CD4-positive, alpha-beta T cell treated with Interleukin-4 for 4 hours (primary cell): ENCODE measurements around the gene PIK3R1.
"Not testable (repeated sequence)": the region's sequence is repeated elsewhere in the genome, so short reads cannot be mapped to it uniquely, and the experiment has no call there.

Experiments used
- DNase-seq: peaks from one replicate; pipeline ENCODE4 v3.0.0-alpha.2; 2020

Gene PIK3R1

DNA sequence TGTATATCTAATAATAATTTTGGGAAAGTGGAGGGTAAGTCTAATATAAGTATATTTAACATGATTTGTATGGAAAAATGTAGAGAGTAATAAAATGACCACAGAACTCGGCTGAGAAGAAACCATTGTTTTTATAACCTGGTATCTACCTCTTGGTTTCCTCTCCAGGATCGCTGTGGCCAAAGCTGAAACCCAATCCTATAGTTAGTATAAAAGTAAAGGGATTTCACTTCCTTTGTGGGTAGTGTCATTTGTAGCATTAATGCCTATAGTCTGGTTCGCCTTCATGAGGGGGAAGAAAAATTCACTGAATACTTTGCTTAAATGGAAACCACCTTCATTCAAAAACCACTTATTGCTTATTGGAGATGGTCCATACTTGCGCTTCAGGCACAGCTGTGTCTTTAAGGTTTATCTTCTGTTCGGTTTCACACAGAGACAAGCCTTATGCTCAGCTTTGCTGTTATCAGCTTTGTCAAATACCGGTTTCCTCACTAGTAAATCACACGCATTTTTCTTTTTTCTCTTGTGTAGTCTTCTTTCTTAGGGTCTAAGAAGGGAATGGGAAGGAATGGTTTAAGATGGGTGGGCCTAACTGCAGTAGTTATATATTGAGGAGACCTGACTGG is 12.1 kb downstream of the PIK3R1 start:
- DNase-seq, result no peak

DNA sequence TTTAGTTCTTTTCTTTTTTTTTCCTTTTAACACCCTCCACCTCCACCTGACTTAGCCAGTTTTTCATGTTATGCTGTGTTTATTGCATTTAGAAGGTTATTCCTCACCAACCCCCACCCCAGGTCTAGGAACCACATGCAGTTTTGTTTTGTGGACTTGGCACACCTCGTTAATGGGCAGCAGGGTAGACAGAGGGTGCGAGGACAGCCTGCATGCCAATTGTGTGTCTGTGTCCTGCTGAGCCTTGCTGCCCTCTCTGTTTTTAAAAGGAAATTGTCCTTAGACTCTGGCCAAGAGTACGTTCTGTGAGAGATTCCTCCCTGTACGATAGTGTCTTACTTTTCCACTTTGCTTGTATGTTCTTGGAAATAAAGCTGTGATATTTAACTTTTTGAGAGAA is 13.9 kb downstream of the PIK3R1 start:
- no peak for DNase-seq

DNA sequence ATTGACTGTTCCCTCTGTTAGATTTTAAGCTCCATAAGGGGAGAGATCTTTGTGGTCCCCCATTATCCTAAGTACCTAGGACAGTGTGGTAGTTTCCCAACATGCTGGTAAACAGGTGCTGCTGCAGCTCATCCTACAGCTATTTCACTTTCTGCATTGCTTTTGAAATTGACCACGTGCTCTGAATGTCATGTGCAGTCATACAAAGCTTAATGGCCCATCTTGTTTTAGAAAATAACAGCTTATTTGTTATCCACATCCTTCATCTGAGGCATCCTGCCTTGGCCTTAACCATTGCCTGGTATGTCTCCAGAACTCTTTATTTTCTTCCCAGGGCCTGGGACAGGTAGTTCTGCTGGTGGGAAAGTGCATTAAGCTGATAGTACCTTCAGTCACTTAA is 14.7 kb downstream of the PIK3R1 start:
- no peak for DNase-seq

DNA sequence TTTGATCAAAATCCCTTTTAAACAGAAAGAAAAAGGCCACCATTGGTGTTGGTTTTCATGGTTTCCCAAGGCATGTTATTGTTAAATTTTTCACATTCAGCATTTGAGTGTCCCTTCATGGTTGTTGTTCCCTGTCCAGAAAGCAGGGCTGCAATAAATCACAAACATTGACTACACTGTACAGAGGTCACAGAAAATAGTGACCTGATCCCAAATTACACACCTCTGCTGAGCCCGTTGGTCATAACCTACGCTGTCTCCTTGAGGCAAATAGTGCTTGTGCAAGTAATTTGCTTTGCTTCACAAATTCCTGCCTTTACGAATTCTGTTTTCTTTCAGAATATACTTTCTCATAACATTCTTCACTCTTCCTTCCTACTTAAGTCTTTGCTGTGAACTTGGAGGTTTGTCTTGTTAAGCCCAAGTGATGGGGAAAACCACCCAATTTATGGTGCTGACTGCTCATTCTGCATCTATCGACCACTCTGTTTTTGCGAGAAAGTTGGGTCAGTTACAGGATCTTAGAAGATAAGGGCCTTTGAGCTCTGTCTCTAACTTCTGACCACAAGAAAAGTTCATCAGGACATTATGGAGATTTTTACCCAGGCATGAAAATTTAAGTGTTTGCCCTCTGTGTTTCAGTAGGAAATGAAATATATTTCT is 16.0 kb downstream of the PIK3R1 start:
- no peak for DNase-seq

DNA sequence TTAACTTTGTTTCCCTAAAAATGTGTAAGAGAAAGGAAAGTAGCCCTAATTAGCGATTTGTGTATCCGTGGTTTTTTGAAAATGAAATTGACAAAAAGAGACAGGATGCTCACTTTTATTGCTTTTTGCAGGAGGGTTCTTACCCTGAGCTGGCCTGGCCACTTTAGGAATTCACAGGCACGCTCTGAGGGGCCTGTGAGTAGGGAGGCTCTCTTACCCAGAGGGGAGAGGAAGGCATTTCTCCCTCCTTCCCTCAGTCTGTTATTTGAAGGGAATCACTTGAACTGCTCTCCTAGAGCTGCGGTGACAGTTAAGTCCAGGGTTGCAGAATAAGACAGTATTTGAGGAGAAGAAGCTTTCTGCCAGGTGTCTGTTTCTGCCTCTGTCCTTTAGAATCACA is 16.7 kb downstream of the PIK3R1 start:
- DNase-seq, result no peak

DNA sequence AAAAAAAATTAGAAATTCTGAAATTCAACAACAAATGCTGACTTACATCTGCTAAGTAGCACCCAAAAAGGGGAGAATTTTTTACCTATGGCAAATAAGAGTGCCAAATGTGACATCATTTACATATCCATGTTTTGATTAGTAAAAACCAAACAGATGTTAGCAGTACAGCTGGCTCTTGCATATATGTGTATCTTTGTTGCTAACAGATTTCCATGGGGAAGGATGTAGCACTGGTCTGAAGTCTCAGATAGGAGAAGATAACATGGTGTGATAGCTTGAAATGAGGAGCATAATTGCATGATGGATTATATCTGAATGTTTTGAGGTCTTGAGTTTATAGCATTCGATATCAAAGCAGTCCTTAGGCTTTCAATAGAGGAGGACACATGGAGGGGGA is 17.5 kb downstream of the PIK3R1 start:
- no peak for DNase-seq

DNA sequence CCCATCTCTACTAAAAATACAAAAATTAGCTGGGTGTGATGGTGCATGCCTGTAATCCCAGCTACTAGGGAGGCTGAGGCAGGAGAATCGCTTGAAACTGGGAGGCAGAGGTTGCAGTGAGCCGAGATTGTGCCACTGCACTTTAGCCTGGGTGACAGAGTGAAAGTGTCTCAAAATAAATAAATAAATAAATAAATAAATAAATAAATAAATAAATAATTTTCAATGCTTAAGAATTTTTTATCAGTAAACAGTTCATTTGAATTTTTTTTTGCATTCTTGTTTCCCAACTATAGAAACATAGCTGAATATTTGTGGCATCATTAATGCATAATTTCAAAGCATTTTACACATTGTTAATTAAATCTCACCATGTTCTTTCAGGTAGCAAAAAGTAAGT is 19.7 kb downstream of the PIK3R1 start:
- not testable (repeated sequence) for DNase-seq

DNA sequence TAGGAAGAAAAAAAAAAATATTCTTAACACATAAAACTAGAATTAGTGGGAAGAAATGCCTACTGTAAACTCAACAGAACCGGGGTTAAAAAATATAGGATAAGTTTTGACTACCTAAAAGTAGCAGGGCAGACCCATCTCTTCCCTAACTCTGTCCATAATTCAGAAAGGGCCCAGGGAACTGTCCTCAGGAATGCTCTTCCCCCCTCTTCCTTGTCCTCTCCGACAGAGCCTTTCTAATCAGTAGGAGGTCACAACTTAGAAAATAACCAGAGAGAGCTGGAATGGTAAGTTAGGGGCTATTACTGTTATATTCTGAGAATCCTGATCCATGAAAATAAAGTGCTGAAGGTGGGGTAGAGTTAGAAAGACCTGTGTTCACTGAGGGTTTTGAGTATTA is 22.2 kb downstream of the PIK3R1 start:
- DNase-seq, result no peak

DNA sequence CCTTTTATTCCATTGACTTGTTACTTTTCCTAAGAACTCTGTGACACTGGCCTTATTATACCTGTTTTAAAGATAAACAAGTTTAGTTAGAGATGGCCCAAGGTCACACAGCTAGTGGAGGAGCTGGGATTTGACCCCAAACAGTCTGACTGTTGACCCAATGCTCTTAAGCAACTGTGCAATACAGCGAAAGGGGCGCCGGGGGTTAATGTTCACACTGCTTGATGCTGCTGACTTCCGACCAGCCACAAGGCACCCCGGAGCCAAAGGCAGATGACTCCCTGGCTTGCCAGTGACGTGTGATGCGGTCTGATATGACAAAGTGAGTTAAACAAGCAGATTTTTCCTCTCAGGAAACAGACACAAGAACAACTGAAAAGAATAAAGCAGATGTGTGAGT is 23.9 kb downstream of the PIK3R1 start:
- peak; percentile 76 for DNase-seq

DNA sequence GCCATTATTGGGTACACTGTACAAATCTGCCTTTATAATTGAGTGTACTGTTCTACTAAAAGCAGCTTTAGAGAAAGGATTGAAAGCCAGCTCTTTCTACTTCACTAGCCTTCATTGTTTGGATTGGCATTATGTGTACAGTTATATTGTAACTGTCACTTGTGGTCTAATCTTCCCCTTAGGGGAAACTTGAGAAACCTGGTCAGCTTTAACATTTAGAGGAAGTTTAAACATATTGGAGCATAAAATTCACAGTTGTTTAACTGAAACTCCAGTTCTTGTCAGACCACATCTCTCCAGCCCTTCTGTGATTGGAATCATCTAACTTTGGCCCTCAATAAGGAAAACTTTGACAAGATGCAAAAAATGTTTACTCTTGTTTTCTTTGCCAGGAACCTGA is 24.6 kb downstream of the PIK3R1 start:
- no peak for DNase-seq

DNA sequence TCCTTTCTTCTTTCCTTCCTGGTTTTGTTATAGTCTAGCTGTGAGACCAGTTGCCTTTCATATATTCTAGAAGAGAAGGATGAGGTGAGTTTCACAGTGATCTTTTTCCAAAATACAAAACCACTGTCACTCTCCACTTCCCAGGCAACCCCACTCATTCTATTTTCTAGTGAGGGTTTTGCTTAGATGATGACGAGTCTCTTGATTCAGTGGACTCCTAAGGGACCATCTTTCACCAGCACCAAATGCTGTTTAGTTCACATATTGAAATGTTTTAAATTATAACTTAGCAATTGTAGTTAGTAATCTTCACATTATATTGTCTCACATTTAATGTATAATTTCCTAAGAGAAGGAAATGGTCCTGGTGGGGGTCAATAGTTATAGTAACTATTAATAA is 25.2 kb downstream of the PIK3R1 start:
- no peak for DNase-seq

DNA sequence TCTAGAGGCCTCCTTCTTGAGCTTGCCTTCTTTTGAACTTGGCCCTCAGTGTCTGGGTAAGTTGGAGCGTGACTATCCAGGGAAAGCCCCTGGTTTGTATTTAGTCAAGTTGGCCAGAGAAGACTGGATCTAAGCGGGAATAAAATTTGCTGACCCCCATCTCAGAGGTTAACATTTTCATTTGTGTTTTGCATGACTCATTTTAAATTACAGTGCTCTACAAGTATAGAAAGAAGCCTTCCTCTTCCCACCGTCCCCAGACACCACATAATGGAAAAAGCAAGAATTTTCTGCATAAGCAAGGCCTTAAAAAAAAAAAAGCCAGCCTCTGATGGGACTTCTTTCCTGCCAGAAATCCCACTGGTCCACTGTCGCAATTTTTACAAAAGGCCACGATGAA is 27.2 kb downstream of the PIK3R1 start:
- no peak for DNase-seq

DNA sequence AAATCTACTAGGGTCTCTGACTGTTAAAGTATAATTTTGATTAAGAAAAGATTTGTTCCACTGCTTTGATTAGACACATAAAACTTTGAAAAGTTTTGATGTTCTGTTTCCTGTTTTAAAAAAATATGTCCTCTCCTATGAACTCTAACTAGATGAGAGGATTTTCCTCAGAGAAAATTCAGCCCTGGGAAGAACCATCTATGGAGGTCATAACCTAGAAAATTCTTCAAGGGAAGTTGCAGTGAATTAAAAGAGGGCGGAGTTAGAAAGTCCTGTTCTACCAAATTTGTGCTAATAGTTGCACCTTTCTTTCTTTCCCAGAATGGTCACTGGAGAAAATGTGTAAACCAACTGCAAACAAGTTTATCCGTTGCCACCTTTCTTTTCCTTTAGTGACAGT is 27.7 kb downstream of the PIK3R1 start:
- no peak for DNase-seq

DNA sequence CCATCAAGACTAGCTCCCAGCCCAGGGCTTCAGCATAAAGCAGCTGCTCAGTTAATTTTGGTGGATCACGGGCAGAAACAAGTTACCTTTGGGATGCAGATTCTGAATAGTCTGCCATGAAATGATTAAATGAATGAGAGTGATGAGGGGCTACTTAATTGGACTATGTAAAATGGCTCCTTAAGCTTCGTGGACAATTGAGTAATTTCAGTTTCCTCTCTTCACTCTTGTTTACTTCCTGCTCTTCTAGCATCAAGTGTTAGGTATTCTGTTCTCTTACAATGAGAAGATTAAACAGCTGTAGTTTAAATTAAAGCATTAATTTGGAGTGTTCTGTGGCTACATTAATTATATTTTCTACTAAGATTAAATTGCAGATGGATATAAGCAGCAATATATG is 28.1 kb downstream of the PIK3R1 start:
- peak; percentile 33 for DNase-seq

DNA sequence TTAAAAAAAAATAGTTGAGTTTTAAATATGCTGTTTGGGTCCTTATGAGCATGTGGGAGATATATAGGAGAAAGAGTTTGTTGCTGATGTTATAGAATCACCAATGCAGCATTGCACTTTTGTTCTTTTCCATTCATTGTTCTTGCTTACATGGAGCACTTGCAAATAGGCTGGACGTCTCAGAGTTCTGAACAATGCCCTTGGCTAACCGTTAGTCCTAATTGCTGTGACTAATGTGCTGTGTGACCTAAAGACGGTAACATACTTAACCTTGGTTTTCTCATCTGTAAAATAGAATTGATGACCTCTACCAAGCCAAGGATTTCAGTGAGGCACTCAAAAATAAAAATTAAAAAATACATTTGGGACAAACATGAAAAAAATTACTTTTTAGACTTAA is 29.8 kb downstream of the PIK3R1 start:
- no peak for DNase-seq

DNA sequence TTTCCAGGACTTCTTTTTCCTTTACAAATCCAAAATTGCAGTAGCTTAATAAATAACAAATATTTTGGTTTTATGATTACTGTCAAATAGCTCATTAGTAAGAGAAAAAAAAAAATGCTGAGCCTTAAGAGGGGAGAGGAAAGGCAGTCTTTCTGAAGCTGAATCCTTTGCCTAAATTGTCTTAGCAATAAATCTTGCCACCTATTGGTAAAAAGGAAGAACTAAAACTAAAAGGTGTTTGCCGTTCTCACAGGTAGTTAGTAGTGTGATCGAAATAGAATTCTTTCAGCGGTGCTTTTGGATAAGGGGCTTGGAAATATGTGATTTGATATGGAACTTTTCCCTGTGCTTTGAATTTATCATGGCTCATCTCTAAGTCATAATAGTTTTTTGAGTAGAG is 31.2 kb downstream of the PIK3R1 start:
- peak; percentile 35 for DNase-seq

DNA sequence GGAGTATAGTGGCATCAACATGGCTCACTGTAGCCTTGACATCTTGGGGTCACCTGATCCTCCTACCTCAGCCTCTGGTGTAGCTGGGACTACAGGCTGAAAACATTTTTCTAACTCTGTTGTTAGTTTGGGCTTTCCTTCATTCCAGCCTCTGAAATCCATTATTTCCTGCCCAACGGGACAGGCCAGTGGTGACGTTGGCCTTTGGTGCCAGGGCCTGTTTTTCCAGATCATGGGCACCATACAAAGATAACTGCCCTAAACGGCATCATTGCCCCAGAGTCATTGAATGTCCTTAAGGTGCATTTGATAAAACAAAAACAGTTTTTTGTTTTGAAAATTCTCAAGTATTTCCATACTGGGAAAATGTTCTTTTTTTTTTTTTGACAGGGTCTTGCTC is 32.1 kb downstream of the PIK3R1 start:
- DNase-seq, result no peak

DNA sequence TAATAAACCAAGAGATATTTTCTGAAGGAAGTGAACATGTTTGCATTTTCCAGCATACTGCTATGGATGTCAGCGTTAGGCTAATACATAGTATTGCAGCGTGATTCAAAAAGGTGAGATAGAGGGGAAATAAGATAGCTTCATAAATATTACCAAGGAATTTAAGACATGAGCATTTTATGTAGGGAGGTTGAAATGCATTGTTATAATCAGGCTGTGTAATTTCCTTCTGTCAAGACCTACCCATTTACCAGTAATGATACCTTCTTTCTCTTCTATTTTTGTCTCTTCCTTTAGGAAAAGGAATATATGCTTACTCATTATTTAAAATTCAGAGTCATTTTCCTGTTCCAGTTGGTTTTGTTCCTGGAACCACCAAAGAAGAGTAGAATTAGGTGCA is 33.3 kb downstream of the PIK3R1 start:
- DNase-seq, result no peak

DNA sequence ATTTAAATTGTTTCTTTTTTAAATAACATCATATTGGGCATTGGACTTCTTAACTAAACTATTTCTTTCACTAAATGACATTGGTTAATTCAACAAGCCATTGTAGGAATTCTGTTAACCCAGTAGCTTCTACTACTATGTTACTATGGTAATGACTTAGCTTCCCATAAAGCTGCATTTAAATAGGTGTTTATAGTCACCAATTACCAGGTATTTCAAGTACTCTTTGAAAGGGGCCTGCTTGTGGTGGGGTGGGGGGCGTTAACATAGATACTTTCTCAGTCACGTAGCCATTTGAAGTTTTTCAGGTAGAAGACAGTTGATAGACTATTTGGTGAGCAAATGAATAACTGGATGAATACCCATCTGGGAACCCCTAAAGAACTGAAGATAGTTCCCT is 34.0 kb downstream of the PIK3R1 start:
- DNase-seq, result no peak

DNA sequence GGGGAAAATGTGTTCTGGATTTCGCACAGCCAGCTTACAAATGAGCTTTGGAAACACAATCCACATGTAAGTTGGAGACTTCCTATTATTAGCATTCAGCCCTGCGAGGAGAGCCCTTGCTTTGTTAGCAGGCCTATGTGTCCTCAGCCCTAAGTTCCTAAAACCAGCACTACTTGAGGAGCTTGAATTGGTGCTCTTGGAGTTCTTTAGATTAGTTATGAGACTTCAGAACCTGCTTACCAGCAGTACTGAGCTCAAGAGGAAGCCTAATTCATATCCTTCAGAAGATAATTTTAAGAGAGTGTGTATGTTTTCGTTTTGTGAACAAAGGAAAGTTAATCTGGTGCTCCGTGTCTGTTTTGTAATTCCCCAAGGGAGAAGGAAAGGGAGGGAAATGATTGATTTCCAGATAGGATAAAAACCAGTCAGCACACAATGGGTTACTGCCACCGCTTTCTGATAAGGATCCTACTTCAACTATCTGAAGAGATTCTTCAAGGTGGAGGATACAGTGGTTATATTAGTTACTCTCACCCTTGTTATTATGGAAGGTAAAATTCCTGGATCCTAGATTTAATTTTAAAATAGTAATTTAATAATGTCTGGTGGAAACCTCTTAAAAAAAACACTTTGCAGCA is 35.2 kb downstream of the PIK3R1 start:
- DNase-seq, result no peak

DNA sequence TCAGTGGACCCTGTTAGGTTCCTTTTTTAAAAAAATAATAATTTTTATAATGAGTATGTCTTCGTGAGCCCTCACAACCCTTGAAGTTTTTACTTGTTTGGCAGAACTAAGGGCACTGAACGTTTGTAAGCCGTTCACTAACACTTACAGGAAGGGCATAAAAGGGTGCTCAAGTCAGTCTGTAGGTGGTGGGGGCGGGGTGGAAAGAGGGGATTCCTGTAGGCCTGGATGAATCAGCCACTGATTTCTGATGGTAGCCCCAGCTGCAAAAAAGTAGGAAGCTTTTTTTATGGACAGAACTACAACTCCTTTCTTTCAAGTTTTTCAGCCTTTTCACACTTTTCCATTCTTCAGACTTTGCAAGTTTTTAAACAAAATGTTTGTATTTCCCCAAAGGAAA is 35.8 kb downstream of the PIK3R1 start:
- peak; percentile 58 for DNase-seq

DNA sequence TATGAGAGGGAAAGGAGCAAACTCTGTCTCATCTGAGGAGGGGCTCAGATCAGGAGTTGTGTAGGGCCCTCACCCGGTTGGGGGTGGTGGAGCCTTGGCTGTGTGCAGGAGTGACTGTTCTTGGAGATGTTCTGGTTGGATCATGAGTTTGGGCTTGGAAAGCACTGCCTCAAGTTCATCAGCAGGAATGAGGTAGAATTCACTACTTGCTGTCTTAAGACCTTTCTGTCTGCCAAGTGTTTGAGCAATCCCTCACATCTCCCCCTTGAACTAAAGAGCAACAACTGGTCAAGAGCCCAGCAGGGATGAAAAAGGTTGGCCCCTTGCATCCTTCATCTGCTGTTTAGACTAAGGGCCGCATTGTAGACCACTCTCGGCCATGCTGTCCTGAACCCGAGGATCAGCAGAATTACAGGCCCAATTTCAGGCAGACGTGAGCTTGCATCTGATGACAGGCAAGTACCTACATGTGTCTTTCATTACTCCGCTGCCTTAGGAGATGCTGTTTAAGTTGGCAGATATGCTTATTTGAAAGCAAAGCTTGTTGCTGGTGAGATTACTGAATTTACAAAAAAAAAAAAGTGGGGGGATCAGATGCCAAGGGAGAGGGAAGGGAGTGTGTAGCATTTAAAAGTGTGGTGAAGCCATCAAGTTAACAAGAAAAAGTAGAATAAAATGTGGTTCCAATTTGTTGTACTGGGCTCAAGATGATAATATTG is 36.4 kb downstream of the PIK3R1 start:
- no peak for DNase-seq

DNA sequence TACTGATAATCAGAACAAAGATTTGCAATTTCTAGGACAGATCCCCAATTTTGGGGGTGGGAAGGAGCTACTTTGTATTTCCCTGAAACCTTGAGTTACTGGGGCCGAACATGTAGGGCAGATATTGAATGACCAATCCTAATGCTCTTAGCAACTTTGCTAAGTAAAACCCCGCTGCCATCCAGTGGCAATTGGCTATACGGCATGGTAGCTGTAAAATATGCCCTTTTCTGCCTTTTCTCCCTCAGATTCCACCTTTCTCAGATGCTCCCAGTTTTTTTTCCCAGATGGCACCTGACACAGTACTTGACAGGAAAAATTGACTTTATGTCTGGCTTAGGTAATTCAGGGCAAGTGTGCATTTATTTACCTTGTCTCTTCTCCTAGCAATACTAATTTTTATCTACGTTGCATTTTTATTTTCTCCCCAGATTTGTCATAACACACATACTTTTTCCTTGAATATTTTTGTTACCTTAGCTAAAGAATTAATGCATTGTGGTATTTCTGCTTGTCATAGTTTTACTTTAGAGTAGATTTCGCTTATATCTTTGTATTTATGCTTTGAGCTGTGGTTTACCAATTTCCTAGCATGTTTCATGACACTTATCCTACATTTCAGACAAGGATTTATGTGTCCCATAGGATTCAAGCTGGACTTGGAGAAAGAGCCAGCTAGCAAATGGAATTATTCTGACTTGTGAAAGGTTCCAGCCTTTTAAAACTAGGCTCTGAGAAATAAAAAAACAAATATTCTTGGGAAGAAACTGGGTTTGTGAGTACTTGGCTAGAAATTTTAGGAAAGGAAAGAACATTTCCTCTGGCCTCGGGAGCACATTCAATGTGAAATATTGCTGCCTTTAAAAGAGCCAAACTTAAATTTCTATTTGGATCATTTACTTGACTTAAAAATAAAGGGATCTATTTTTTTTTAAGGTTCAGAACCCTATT is 37.4 kb downstream of the PIK3R1 start:
- DNase-seq, result peak; percentile 49
